Measurements from ENCODE around the gene DNAJC15.

The DNAJC15 gene

GRCh38 chr13:43083750-43084149 lies 60.4 kb downstream of the DNAJC15 start (continued):
- TF ChIP-seq PRDM2 (tag by site-specific recombination; IDR thresholded peaks at IDR 0.05; ENCODE audit: borderline replicate concordance) (no peak), ZNF146 (tag by site-specific recombination; IDR thresholded peaks at IDR 0.05) (no peak), ZNF133 (tag by site-specific recombination; IDR thresholded peaks at IDR 0.05) (no peak), ZBTB20 (tag by site-specific recombination; IDR thresholded peaks at IDR 0.05) (no peak), ZNF221 (tag by site-specific recombination; IDR thresholded peaks at IDR 0.05; ENCODE audit: borderline replicate concordance) (no peak), BCL11B (tag by site-specific recombination; IDR thresholded peaks at IDR 0.05; ENCODE audit: low read depth) (no peak), ZNF747 (tag by site-specific recombination; IDR thresholded peaks at IDR 0.05) (no peak)

DNA sequence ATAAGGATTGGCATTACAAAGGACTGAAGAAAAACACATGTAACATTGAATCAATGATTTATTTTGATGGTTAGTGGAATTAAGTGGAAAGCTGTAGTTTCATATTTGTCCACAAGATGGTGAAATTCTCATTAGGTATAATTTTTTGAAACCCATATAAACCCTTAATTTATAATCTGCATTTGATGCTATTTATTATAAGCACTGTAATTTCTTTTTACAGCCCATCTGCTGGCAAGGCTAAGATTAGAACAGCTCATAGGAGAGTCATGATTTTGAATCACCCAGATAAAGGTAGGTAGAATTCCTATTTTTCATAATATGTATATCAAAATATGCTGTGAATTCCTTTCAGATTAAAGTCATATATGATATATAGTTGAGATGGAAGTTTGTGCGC lies 62.2 kb downstream of the DNAJC15 start:
- H3K36me3 ChIP-seq (ENCODE audit: control insufficient read depth in 2 of 2, insufficient read depth in 1 of 2, low read length in 2 of 2) = no peaks in the 10 kb centered on the region
- POLR2A ChIA-PET = no interaction called here
- no peaks in the 10 kb centered on the region for H3K9me3 ChIP-seq (ENCODE audit: control insufficient read depth, insufficient read depth, low read depth, low read length)
- no peaks in the 10 kb centered on the region for H3K4me1 ChIP-seq (ENCODE audit: control insufficient read depth, insufficient read depth, low read length)
- TF ChIP-seq ZNF391 (tag by site-specific recombination; IDR thresholded peaks at IDR 0.05; ENCODE audit: borderline replicate concordance, low read depth) (no peak), INSM2 (tag by site-specific recombination; IDR thresholded peaks at IDR 0.05) (no peak), HOXD13 (CRISPR knock-in tag; IDR thresholded peaks at IDR 0.05; ENCODE audit: borderline replicate concordance) (no peak), ZNF324 (tag by site-specific recombination; IDR thresholded peaks at IDR 0.05) (no peak), RBAK (tag by site-specific recombination; IDR thresholded peaks at IDR 0.05) (no peak), ZNF654 (tag by site-specific recombination; IDR thresholded peaks at IDR 0.05; ENCODE audit: low read depth) (peak; percentile 48)
- TF ChIP-seq, protein P1, sequence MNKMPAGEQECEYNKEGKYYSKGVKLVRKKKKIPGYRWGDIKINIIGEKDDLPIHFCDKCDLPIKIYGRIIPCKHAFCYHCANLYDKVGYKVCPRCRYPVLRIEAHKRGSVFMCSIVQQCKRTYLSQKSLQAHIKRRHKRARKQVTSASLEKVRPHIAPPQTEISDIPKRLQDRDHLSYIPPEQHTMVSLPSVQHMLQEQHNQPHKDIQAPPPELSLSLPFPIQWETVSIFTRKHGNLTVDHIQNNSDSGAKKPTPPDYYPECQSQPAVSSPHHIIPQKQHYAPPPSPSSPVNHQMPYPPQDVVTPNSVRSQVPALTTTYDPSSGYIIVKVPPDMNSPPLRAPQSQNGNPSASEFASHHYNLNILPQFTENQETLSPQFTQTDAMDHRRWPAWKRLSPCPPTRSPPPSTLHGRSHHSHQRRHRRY (tag by site-specific recombination; IDR thresholded peaks at IDR 0.05) = no peak
- TF ChIP-seq, protein P2, sequence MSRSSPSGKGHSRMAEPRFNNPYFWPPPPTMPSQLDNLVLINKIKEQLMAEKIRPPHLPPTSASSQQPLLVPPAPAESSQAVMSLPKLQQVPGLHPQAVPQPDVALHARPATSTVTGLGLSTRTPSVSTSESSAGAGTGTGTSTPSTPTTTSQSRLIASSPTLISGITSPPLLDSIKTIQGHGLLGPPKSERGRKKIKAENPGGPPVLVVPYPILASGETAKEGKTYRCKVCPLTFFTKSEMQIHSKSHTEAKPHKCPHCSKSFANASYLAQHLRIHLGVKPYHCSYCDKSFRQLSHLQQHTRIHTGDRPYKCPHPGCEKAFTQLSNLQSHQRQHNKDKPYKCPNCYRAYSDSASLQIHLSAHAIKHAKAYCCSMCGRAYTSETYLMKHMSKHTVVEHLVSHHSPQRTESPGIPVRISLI (tag by site-specific recombination; IDR thresholded peaks at IDR 0.05) = no peak
- no peak overlapping the region for H3K4me3 ChIP-seq (ENCODE audit: low read depth, low read length)
- H3K27ac ChIP-seq (ENCODE audit: extremely low read depth, low read depth, low read length) = no peak overlapping the region
- CTCF ChIA-PET = interaction anchor here (0.6 to 5.5 kb wide), 13 partner anchors 10 to 760 kb away, joined by 3 to 27 read pairs (median 4); no protein-coding TSS in a partner anchor

Data from HEK293 (cell line).